Activated B cell treated with CpG ODN at 0.5 μM for 24 hours (primary cell): ENCODE measurements around the gene CADM1. TPM values are rescaled to one million over a fixed set of nuclear protein-coding genes. Genes with fewer than 3 reads are reported as not detected.

Experiments used
- ATAC-seq: fragments of 200-7000 bp; cut with Tn5 transposase; one replicate; pipeline ENCODE4 v1.10.0; 2021; ENCODE audit warnings: low read depth, mild to moderate bottlenecking, moderate library complexity
- CTCF ChIA-PET: fragments of 350-600 bp; sonication (Branson Sonifier 250); formaldehyde crosslinking; loops from one replicate; lab custom pipeline; 2021; ENCODE audit warnings: antibody characterized with exemption; lab: Charles Lee
- POLR2A ChIA-PET: fragments of 350-600 bp; sonication (Branson Sonifier 250); formaldehyde crosslinking; loops from one replicate; lab custom pipeline; 2021; ENCODE audit warnings: antibody characterized with exemption; lab: Charles Lee
- DNase-seq: peaks from one replicate; pipeline ENCODE4 v3.0.0; 2022
- H3K27ac Mint-ChIP-seq: one replicate; pipeline ENCODE4 v1.8.0; 2020; ENCODE audit warnings: mixed read lengths
- H3K27me3 Mint-ChIP-seq: one replicate; pipeline ENCODE4 v1.8.0; 2021; ENCODE audit warnings: mixed read lengths
- H3K36me3 Mint-ChIP-seq: one replicate; pipeline ENCODE4 v1.8.0; 2021; ENCODE audit warnings: low read depth, mixed read lengths
- H3K4me1 Mint-ChIP-seq: one replicate; pipeline ENCODE4 v1.8.0; 2021; ENCODE audit warnings: mixed read lengths
- H3K4me3 Mint-ChIP-seq: one replicate; pipeline ENCODE4 v1.8.0; 2020; ENCODE audit warnings: mild to moderate bottlenecking, mixed read lengths
- H3K9me3 Mint-ChIP-seq: one replicate; pipeline ENCODE4 v1.8.0; 2020; ENCODE audit warnings: mixed read lengths
- CTCF ChIP-seq: fragments of 200-600 bp; IDR thresholded peaks from one replicate; pipeline ENCODE4 v1.8.0; 2022; ENCODE audit warnings: antibody characterized with exemption, mild to moderate bottlenecking
- intact Hi-C: fragments of 100-400 bp; cut with micrococcal nuclease; formaldehyde crosslinking; loops from one replicate; pipeline ENCODE4 v1.15.1; 2024
- total RNA-seq: library from RNA; stranded (reverse); gene quantifications from 2 replicates; pipeline ENCODE4 v1.2.3, GENCODE V29; 2022

Gene CADM1
- total RNA-seq, 1 donor from 2014 or later: 0.86 TPM

- Mint-ChIP-seq H3K4me1 (no peaks in the 10 kb centered on the region), H3K4me3 (no peak overlapping the region), H3K9me3 (peaks cover 2% of the 10 kb centered on the region), H3K27ac (no peak overlapping the region), H3K27me3 (no peaks in the 10 kb centered on the region), H3K36me3 (no peaks in the 10 kb centered on the region)
- ChIA-PET POLR2A (no interaction called here), CTCF (no interaction called here)
- ATAC-seq (no peak), DNase-seq (no peak)
- intact Hi-C loops: no loop called here
- no peak for TF ChIP-seq CTCF
These were observed 353.2 kb downstream of the CADM1 start for GRCh38 chr11:115151010-115151409.

GRCh38 chr11:115148691-115149090, 355.5 kb downstream of the CADM1 start:
- Mint-ChIP-seq H3K36me3 (no peaks in the 10 kb centered on the region), H3K27ac (no peak overlapping the region), H3K4me3 (no peak overlapping the region), H3K4me1 (no peaks in the 10 kb centered on the region), H3K9me3 (peaks cover 2% of the 10 kb centered on the region), H3K27me3 (peaks cover 1% of the 10 kb centered on the region)
- ChIA-PET CTCF (no interaction called here), POLR2A (no interaction called here)
- ATAC-seq (no peak), DNase-seq (no peak)
- TF ChIP-seq CTCF: no peak
- intact Hi-C loops: no loop called here

- POLR2A ChIA-PET: no interaction called here
- CTCF ChIA-PET: no interaction called here
- intact Hi-C loops: no loop called here
These were observed 356.1 kb downstream of the CADM1 start for GRCh38 chr11:115148101-115148500.

GRCh38 chr11:115147243-115147807, 356.9 kb downstream of the CADM1 start:
- TF ChIP-seq CTCF: no peak
- intact Hi-C loops: no loop called here
- no peaks in the 10 kb centered on the region for H3K4me1 Mint-ChIP-seq
- ATAC-seq (no peak), DNase-seq (no peak)
- CTCF ChIA-PET: no interaction called here
- POLR2A ChIA-PET: no interaction called here
- peaks cover 2% of the 10 kb centered on the region for H3K9me3 Mint-ChIP-seq
- H3K4me3 Mint-ChIP-seq: no peak overlapping the region
- no peaks in the 10 kb centered on the region for H3K36me3 Mint-ChIP-seq
- H3K27ac Mint-ChIP-seq: no peak overlapping the region
- peaks cover 6% of the 10 kb centered on the region for H3K27me3 Mint-ChIP-seq

More at GRCh38 chr11:115148101-115148500, 356.1 kb downstream of the CADM1 start:
- TF ChIP-seq CTCF: no peak
- Mint-ChIP-seq H3K4me3 (no peak overlapping the region), H3K4me1 (no peaks in the 10 kb centered on the region), H3K9me3 (peaks cover 2% of the 10 kb centered on the region), H3K36me3 (no peaks in the 10 kb centered on the region), H3K27me3 (peaks cover 4% of the 10 kb centered on the region), H3K27ac (no peak overlapping the region)
- no peak for ATAC-seq
- DNase-seq: no peak

- intact Hi-C loops: no loop called here
- POLR2A ChIA-PET: no interaction called here
- CTCF ChIA-PET: no interaction called here
- Mint-ChIP-seq H3K9me3 (peaks cover 2% of the 10 kb centered on the region), H3K27ac (no peak overlapping the region), H3K27me3 (peaks cover 6% of the 10 kb centered on the region), H3K4me1 (no peaks in the 10 kb centered on the region), H3K4me3 (no peak overlapping the region), H3K36me3 (no peaks in the 10 kb centered on the region)
- TF ChIP-seq CTCF: no peak
- DNase-seq (no peak), ATAC-seq (no peak)
These were observed 357.8 kb downstream of the CADM1 start for GRCh38 chr11:115146425-115146824.
